ENCODE measurements around the gene KCNMA1.

KCNMA1 gene

GRCh38 chr10:77300682-77301302 lies 336.8 kb downstream of the KCNMA1 start:
- no peak overlapping the region for H3K4me3 ChIP-seq (ENCODE audit: low read depth, low read length)
- TF ChIP-seq CTCF (IDR thresholded peaks at IDR 0.05; ENCODE audit: low read depth, low read length): no peak

DNA sequence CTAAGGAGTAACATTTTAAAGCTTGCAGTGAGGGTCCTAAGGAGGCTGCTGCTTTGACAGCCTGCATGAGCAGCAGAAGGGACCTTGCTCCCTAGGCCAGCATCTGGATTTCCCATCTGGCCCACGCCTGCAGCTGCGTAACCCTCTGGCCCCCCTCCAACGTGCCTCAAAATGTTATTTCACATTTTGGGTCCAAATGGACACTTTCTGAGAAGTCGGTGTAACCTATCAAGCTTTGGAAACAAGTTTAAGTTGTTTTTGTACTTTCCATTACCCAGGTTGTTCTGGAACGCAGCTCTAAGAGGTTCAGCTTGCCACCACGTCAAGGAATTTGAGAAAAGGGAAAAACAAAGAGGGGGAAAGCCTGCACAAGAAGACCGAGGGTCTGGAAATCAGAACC lies 338.3 kb downstream of the KCNMA1 start:
- no peak for TF ChIP-seq CTCF (IDR thresholded peaks at IDR 0.05; ENCODE audit: low read depth, low read length)
- H3K4me3 ChIP-seq (ENCODE audit: low read depth, low read length): no peak overlapping the region

GRCh38 chr10:77297393-77297739 lies 340.2 kb downstream of the KCNMA1 start:
- no peak overlapping the region for H3K4me3 ChIP-seq (ENCODE audit: low read depth, low read length)
- no peak for TF ChIP-seq CTCF (IDR thresholded peaks at IDR 0.05; ENCODE audit: low read depth, low read length)

GRCh38 chr10:77296534-77297392 lies 340.8 kb downstream of the KCNMA1 start:
- no peak for TF ChIP-seq CTCF (IDR thresholded peaks at IDR 0.05; ENCODE audit: low read depth, low read length)
- no peak overlapping the region for H3K4me3 ChIP-seq (ENCODE audit: low read depth, low read length)

DNA sequence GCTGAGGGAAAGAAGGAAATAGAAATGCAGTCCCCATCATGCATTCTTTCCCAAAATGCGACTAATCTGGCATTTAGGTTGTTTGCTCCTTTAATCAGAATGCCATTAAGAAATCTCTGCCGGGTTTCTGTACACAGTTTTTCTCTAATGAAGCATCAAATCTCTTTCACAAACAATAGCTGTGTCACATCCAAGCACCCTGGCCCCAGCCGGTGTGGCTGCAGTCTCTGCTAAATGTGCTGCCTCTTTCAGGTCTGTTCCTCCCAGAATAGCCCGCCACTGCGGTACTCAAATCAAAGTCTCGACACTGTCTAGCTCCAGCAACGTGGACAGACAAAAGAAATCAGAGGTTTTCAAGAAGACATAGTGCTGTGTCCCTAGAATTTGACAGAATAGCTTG lies 343.8 kb downstream of the KCNMA1 start:
- no peak overlapping the region for H3K4me3 ChIP-seq (ENCODE audit: low read depth, low read length)
- no peak for TF ChIP-seq CTCF (IDR thresholded peaks at IDR 0.05; ENCODE audit: low read depth, low read length)

DNA sequence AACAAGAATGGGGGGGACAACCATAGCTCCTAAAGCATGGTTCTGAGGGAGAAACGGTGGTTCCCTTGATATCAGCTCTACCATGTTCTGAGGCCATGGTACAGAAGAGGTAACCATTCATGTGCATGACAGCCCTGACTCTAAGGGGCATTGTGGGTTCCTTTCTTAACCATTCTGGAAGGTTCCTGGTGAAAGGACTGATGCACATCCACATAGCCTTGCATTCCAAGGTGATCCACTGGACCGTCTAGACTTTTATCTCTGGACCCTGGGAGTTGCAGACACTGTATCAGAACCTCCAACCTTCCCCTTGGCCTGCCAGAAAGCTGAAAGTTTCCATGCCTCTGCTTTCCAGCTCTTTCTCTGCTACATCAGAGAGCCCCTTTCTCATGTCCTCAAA lies 344.3 kb downstream of the KCNMA1 start:
- no peak for TF ChIP-seq CTCF (IDR thresholded peaks at IDR 0.05; ENCODE audit: low read depth, low read length)
- H3K4me3 ChIP-seq (ENCODE audit: low read depth, low read length): no peak overlapping the region
